MCF 10A (cell line): ENCODE data around the gene RHOV. TPM values are rescaled to one million over a fixed set of nuclear protein-coding genes. Genes with fewer than 3 reads are reported as not detected.

Source experiments
- BruUV-seq: library from RNA; stranded (reverse); fragments of 400-500 nt; replicated peaks from 2 replicates; lab custom pipeline; 2021; lab: Mats Ljungman, UMichigan
- CTCF ChIA-PET: fragments of 300-600 bp; sonication (Branson Sonifier 250); formaldehyde crosslinking; extraction: SDS; loops from one replicate; lab custom pipeline; 2021; ENCODE audit warnings: antibody characterized with exemption, inconsistent platforms; lab: Yijun Ruan, JAX
- POLR2A ChIA-PET: fragments of 300-600, 350-650 bp; sonication (Branson Sonifier 250); formaldehyde crosslinking; extraction: SDS; loops from one replicate; lab custom pipeline; 2020; ENCODE audit warnings: antibody characterized with exemption, inconsistent platforms; lab: Yijun Ruan, JAX
- DNase-seq: peaks from one replicate; pipeline ENCODE4 v3.0.0-alpha.2; 2018; ENCODE audit not compliant: unreplicated experiment
- H3K27ac Mint-ChIP-seq: one replicate; pipeline ENCODE4 v1.8.0; 2022; ENCODE audit warnings: mild to moderate bottlenecking, low read depth, mixed read lengths; ENCODE audit not compliant: unreplicated experiment
- H3K27me3 Mint-ChIP-seq: one replicate; pipeline ENCODE4 v1.8.0; 2022; ENCODE audit warnings: mixed read lengths; ENCODE audit not compliant: insufficient read depth, unreplicated experiment
- H3K36me3 Mint-ChIP-seq: one replicate; pipeline ENCODE4 v1.8.0; 2022; ENCODE audit warnings: mild to moderate bottlenecking, moderate library complexity, mixed read lengths; ENCODE audit not compliant: insufficient read depth, unreplicated experiment
- H3K4me1 Mint-ChIP-seq: one replicate; pipeline ENCODE4 v1.8.0; 2022; ENCODE audit warnings: mixed read lengths; ENCODE audit not compliant: insufficient read depth, unreplicated experiment
- H3K4me3 Mint-ChIP-seq: one replicate; pipeline ENCODE4 v1.8.0; 2022; ENCODE audit warnings: mild to moderate bottlenecking, moderate library complexity, mixed read lengths; ENCODE audit not compliant: unreplicated experiment
- H3K9me3 Mint-ChIP-seq: one replicate; pipeline ENCODE4 v1.8.0; 2022; ENCODE audit warnings: mixed read lengths; ENCODE audit not compliant: unreplicated experiment
- CTCF ChIP-seq: fragments of 200-600 bp; IDR thresholded peaks from one replicate; pipeline ENCODE4 v1.8.0; 2022; ENCODE audit warnings: antibody characterized with exemption, mild to moderate bottlenecking; ENCODE audit not compliant: unreplicated experiment
- intact Hi-C: fragments of 100-400 bp; cut with micrococcal nuclease; formaldehyde crosslinking; loops from 2 replicates; pipeline ENCODE4 v1.14.1; 2022
- total RNA-seq: library from RNA; stranded (reverse); gene quantifications from 2 replicates; pipeline ENCODE4 v1.2.3, GENCODE V29; 2022

Gene RHOV
- total RNA-seq, 1 experiment from 2014 or later: 1.7 TPM

GRCh38 chr15:40832903-40833302 lies 41.1 kb downstream of the RHOV start:
- CTCF ChIA-PET: interaction anchor here (0.6 to 1.3 kb wide), 4 partner anchors 29 to 258 kb away, joined by 3 to 7 read pairs (median 3); no protein-coding TSS in a partner anchor
- no peaks in the 10 kb centered on the region for H3K9me3 Mint-ChIP-seq

GRCh38 chr15:40831861-40832260 lies 42.2 kb downstream of the RHOV start:
- DNase-seq: no peak
- ChIA-PET CTCF (no interaction called here), POLR2A (no interaction called here)
- H3K4me1 Mint-ChIP-seq: peaks cover 8% of the 10 kb centered on the region
- H3K36me3 Mint-ChIP-seq: no peaks in the 10 kb centered on the region
- no peak for TF ChIP-seq CTCF
- no peaks in the 10 kb centered on the region for H3K27me3 Mint-ChIP-seq
- H3K9me3 Mint-ChIP-seq: no peaks in the 10 kb centered on the region
- no peak overlapping the region for H3K4me3 Mint-ChIP-seq
- H3K27ac Mint-ChIP-seq: no peak overlapping the region
- intact Hi-C loops: no loop called here
- no TSS peak for BruUV-seq

More at GRCh38 chr15:40832903-40833302, 41.1 kb downstream of the RHOV start:
- no peak overlapping the region for H3K4me3 Mint-ChIP-seq
- no peak for DNase-seq
- peaks cover 4% of the 10 kb centered on the region for H3K36me3 Mint-ChIP-seq
- H3K4me1 Mint-ChIP-seq: peaks cover 8% of the 10 kb centered on the region
- POLR2A ChIA-PET: no interaction called here
- no peaks in the 10 kb centered on the region for H3K27me3 Mint-ChIP-seq
- H3K27ac Mint-ChIP-seq: no peak overlapping the region
- BruUV-seq: no TSS peak
- intact Hi-C loops: no loop called here
- TF ChIP-seq CTCF: no peak

- Mint-ChIP-seq H3K36me3 (no peaks in the 10 kb centered on the region), H3K4me3 (no peak overlapping the region), H3K27ac (no peak overlapping the region), H3K9me3 (no peaks in the 10 kb centered on the region), H3K4me1 (peaks cover 4% of the 10 kb centered on the region), H3K27me3 (no peaks in the 10 kb centered on the region)
- CTCF ChIA-PET: interaction anchor here (0.6 kb wide), 1 partner anchor 117 kb away, joined by 3 read pairs; no protein-coding TSS in a partner anchor
- no peak for TF ChIP-seq CTCF
- POLR2A ChIA-PET: interaction anchor here (0.6 kb wide), 1 partner anchor 44 kb away, joined by 3 read pairs; no protein-coding TSS in a partner anchor
- BruUV-seq: no TSS peak
- intact Hi-C loops: no loop called here
- no peak for DNase-seq
Measured at GRCh38 chr15:40830884-40831283, 43.1 kb downstream of the RHOV start.

- intact Hi-C loops: no loop called here
- Mint-ChIP-seq H3K27ac (no peak overlapping the region), H3K9me3 (no peaks in the 10 kb centered on the region), H3K4me1 (peaks cover under 1% of the 10 kb centered on the region), H3K4me3 (no peak overlapping the region), H3K36me3 (no peaks in the 10 kb centered on the region), H3K27me3 (no peaks in the 10 kb centered on the region)
- CTCF ChIA-PET: no interaction called here
- no peak for TF ChIP-seq CTCF
- no peak for DNase-seq
- POLR2A ChIA-PET: interaction anchor here (0.7 kb wide), 1 partner anchor 38 kb away, joined by 4 read pairs; no protein-coding TSS in a partner anchor
- no TSS peak for BruUV-seq
Measured at GRCh38 chr15:40829115-40829514, 44.9 kb downstream of the RHOV start.
